ENCODE results near the gene TMEM87B. TPM values are rescaled to one million over a fixed set of nuclear protein-coding genes. Genes with fewer than 3 reads are reported as not detected.

TMEM87B gene
- total and polyA plus RNA-seq, 2 of the 8 experiments (the other 6 are each of a cell fraction or from before 2014, with no cell fraction given) = 7.2 to 9.0 TPM

- no peak overlapping the region for H4K91ac ChIP-seq (replicated peaks; ENCODE audit: insufficient read length, low read length)
- no peaks in the 10 kb centered on the region for H3K36me3 ChIP-seq (ENCODE audit: control insufficient read depth in 2 of 4, insufficient read depth in 4 of 4, low read length in 3 of 4)
- H2BK12ac ChIP-seq (ENCODE audit: low read depth, low read length) = no peak overlapping the region
- no peak overlapping the region for H2BK15ac ChIP-seq (ENCODE audit: low read length)
- no peak overlapping the region for H2BK120ac ChIP-seq (replicated peaks; ENCODE audit: low read depth, low read length)
- H3K4ac ChIP-seq (replicated peaks; ENCODE audit: insufficient read length, low read depth, low read length) = no peak overlapping the region
- no peak overlapping the region for H3K4me3 ChIP-seq (ENCODE audit: extremely low read depth in 1 of 4, insufficient read depth in 2 of 4, low read depth in 3 of 4, low read length in 4 of 4)
- no peaks in the 10 kb centered on the region for H3K27me3 ChIP-seq (replicated peaks in 1 of 4; ENCODE audit: control insufficient read depth in 3 of 4, extremely low read depth in 1 of 4, insufficient read depth in 3 of 4, low read length in 3 of 4)
- no peak overlapping the region for H2BK5ac ChIP-seq (ENCODE audit: low read depth, low read length)
- H3K23me2 ChIP-seq (ENCODE audit: low read depth, low read length) = no peaks in the 10 kb centered on the region
- no peak overlapping the region for H3K23ac ChIP-seq (ENCODE audit: insufficient read length)
- H3K79me1 ChIP-seq (ENCODE audit: low read depth, low read length) = 0 out of 2 replicates have a peak, but pooled peaks cover 2% of the 10 kb centered on the region
- H2AK5ac ChIP-seq (ENCODE audit: low read depth, low read length) = no peak overlapping the region
- ChIA-PET CTCF (ENCODE audit: partially characterized antibody) (interaction anchor here (1.0 to 1.1 kb wide), 2 partner anchors 23 to 27 kb away, joined by 3 to 4 read pairs; no protein-coding TSS in a partner anchor), POLR2A (ENCODE audit: partially characterized antibody) (no interaction called here)
- DNase-seq (ENCODE audit: low read depth in 1 of 2, low spot score in 2 of 2) (no peak), FAIRE-seq (no peak)
- H3K14ac ChIP-seq (ENCODE audit: insufficient read length) = no peak overlapping the region
- no peak overlapping the region for H3K27ac ChIP-seq (ENCODE audit: low read depth, low read length)
- no peaks in the 10 kb centered on the region for H3K9me3 ChIP-seq (ENCODE audit: insufficient read depth in 2 of 2, low read depth in 1 of 2, low read length in 1 of 2)
- no peak overlapping the region for H3K4me2 ChIP-seq (ENCODE audit: insufficient read depth in 1 of 2, low read depth in 2 of 2, low read length in 2 of 2)
- no peak overlapping the region for H2BK20ac ChIP-seq (ENCODE audit: low read length)
- no peaks in the 10 kb centered on the region for H3K79me2 ChIP-seq (ENCODE audit: control insufficient read depth in 1 of 2, insufficient read depth in 2 of 2, low read length in 2 of 2)
- H3K56ac ChIP-seq (replicated peaks; ENCODE audit: insufficient read length, low read depth, low read length) = no peak overlapping the region
- TF ChIP-seq FOSL1 (IDR thresholded peaks at IDR 0.05; ENCODE audit: insufficient read depth, low read depth, low read length) (no peak), CHD1 (IDR thresholded peaks at IDR 0.05; ENCODE audit: low read depth, low read length) (no peak), ASH2L (IDR thresholded peaks at IDR 0.05; ENCODE audit: low read length) (no peak), BRCA1 (IDR thresholded peaks at IDR 0.05; ENCODE audit: low read depth, low read length) (no peak), NRF1 (IDR thresholded peaks at IDR 0.05; ENCODE audit: low read depth, low read length) (no peak), E2F6 (IDR thresholded peaks at IDR 0.05) (no peak), MAX (IDR thresholded peaks at IDR 0.05) (no peak)
- H2AFZ ChIP-seq (ENCODE audit: low read length) = no peak overlapping the region
- no peak overlapping the region for H4K5ac ChIP-seq (ENCODE audit: insufficient read length, low read depth, low read length)
- WGBS, 2 experiments (ENCODE audit: extremely low coverage in 1 of 2, insufficient coverage in 1 of 2, insufficient read length in 1 of 2, insufficient replicate concordance in 2 of 2, low coverage in 1 of 2, low lambda C conversion rate in 2 of 2, missing lambda C conversion rate in 1 of 2) = 83% methylated on average over 9 of the region's 9 CpGs; no CpG with 5 or more reads in 1 of the 2 experiments
- H3K9ac ChIP-seq (replicated peaks in 1 of 4; ENCODE audit: extremely low read depth in 1 of 4, low read depth in 3 of 4, low read length in 3 of 4) = no peak overlapping the region
- no peak overlapping the region; the same call in 1 of the 2 replicates for H4K8ac ChIP-seq (ENCODE audit: extremely low read depth, insufficient read depth, low read length)
- H3K4me1 ChIP-seq (replicated peaks in 1 of 4; ENCODE audit: control insufficient read depth in 3 of 4, insufficient read depth in 4 of 4, low read length in 3 of 4) = no peaks in the 10 kb centered on the region
- H3K18ac ChIP-seq (ENCODE audit: extremely low read depth, low read length) = no peak overlapping the region
- no peaks in the 10 kb centered on the region for H4K20me1 ChIP-seq (replicated peaks in 1 of 2; ENCODE audit: control insufficient read depth in 1 of 2, insufficient read depth in 2 of 2, low read length in 2 of 2)
Measured at GRCh38 chr2:112024231-112024630, 30.8 kb upstream of the TMEM87B start.

All from H1 (cell line).